Naive thymus-derived CD4-positive, alpha-beta T cell (primary cell): Measurements from ENCODE around the gene OSBPL8. TPM values are rescaled to one million over a fixed set of nuclear protein-coding genes. Genes with fewer than 3 reads are reported as not detected.

Source experiments
- ATAC-seq: fragments of 150-1000 bp; cut with Tn5 transposase; 2 replicates; pipeline ENCODE4 v1.10.0; 2021; ENCODE audit warnings: mild to moderate bottlenecking, moderate library complexity
- CTCF ChIA-PET: fragments of 350-600 bp; sonication (Branson Sonifier 250); formaldehyde crosslinking; loops from one replicate; lab custom pipeline; 2021; ENCODE audit warnings: antibody characterized with exemption; lab: Charles Lee
- POLR2A ChIA-PET: fragments of 350-600 bp; sonication (Branson Sonifier 250); formaldehyde crosslinking; loops from one replicate; lab custom pipeline; 2021; ENCODE audit warnings: antibody characterized with exemption, inconsistent platforms; lab: Charles Lee
- DNase-seq, 9 donors: peaks; one replicate each; pipeline versions ENCODE4 v3.0.0 to v3.0.0-alpha.2; 2020 to 2022; ENCODE audit warnings: mixed read lengths in 1 of 9
- H3K27ac ChIP-seq: one replicate; pipeline ENCODE4 v1.7.0; 2013; ENCODE audit warnings: mild to moderate bottlenecking, low read depth, low read length, moderate library complexity
- H3K27me3 ChIP-seq, 2 donors: one replicate each; pipeline ENCODE4 v1.7.0; 2013; ENCODE audit warnings: low read length in 2 of 2, mild to moderate bottlenecking in 2 of 2, moderate library complexity in 2 of 2; ENCODE audit not compliant: control insufficient read depth in 2 of 2, insufficient read depth in 2 of 2
- H3K36me3 ChIP-seq, 3 experiments: 1 replicate in 2 of 3; 2 replicates in 1 of 3; pipeline ENCODE4 v1.7.0; 2013; ENCODE audit warnings: low read length in 3 of 3, mild to moderate bottlenecking in 3 of 3, moderate library complexity in 1 of 3; ENCODE audit not compliant: insufficient read depth in 3 of 3, control insufficient read depth in 2 of 3
- H3K4me1 ChIP-seq, 2 donors: one replicate each; pipeline ENCODE4 v1.7.0; 2013; ENCODE audit warnings: low read length in 2 of 2, mild to moderate bottlenecking in 2 of 2, moderate library complexity in 1 of 2; ENCODE audit not compliant: control insufficient read depth in 2 of 2, insufficient read depth in 2 of 2
- H3K4me3 ChIP-seq: 2 replicates; pipeline ENCODE4 v1.7.0; 2013; ENCODE audit warnings: mild to moderate bottlenecking, low read length
- H3K9me3 ChIP-seq, 3 experiments: 1 replicate in 2 of 3; 2 replicates in 1 of 3; pipeline ENCODE4 v1.7.0; 2013; ENCODE audit warnings: low read length in 3 of 3; ENCODE audit not compliant: control insufficient read depth in 2 of 3
- H3K27ac Mint-ChIP-seq, 9 donors: one replicate each; pipeline ENCODE4 v1.8.0; 2020 to 2022; ENCODE audit warnings: mixed read lengths in 9 of 9, mild to moderate bottlenecking in 8 of 9, moderate library complexity in 5 of 9, inconsistent platforms in 2 of 9
- H3K27me3 Mint-ChIP-seq, 5 donors: one replicate each; pipeline ENCODE4 v1.8.0; 2021 to 2022; ENCODE audit warnings: mixed read lengths in 5 of 5, mild to moderate bottlenecking in 1 of 5
- H3K36me3 Mint-ChIP-seq, 5 donors: one replicate each; pipeline ENCODE4 v1.8.0; 2020 to 2022; ENCODE audit warnings: mixed read lengths in 5 of 5, mild to moderate bottlenecking in 3 of 5, inconsistent platforms in 1 of 5
- H3K4me1 Mint-ChIP-seq, 7 donors: one replicate each; pipeline ENCODE4 v1.8.0; 2020 to 2022; ENCODE audit warnings: mixed read lengths in 7 of 7, mild to moderate bottlenecking in 3 of 7, inconsistent platforms in 1 of 7
- H3K4me3 Mint-ChIP-seq, 10 donors: one replicate each; pipeline ENCODE4 v1.8.0; 2020 to 2022; ENCODE audit warnings: mild to moderate bottlenecking in 10 of 10, mixed read lengths in 10 of 10, moderate library complexity in 6 of 10, inconsistent platforms in 2 of 10
- H3K9me3 Mint-ChIP-seq, 11 donors: one replicate each; pipeline ENCODE4 v1.8.0; 2020 to 2022; ENCODE audit warnings: mixed read lengths in 11 of 11, mild to moderate bottlenecking in 4 of 11, inconsistent platforms in 1 of 11, moderate library complexity in 1 of 11
- intact Hi-C, 2 donors: fragments of 100-400 bp; cut with micrococcal nuclease; formaldehyde crosslinking; loops; one replicate each; pipeline ENCODE4 v1.15.1; 2023
- polyA plus RNA-seq, 2 donors: library from polyadenylated mRNA; unstranded; fragments of 300-500 nt; fragmentation: Illumina TruSeq; gene quantifications; one replicate each; pipeline ENCODE4 v1.2.3, GENCODE V29; 2021
- total RNA-seq, 6 experiments: library from RNA in 5 of 6; stranded (reverse) in 5 of 6; gene quantifications; 1 replicate in 5 of 6; 2 replicates in 1 of 6; pipeline ENCODE4 v1.2.3 and lab custom pipeline; 2021 to 2026

The OSBPL8 gene
- total and polyA plus RNA-seq, 7 experiments from 2014 or later = 113 to 157 (median 122) TPM

DNA sequence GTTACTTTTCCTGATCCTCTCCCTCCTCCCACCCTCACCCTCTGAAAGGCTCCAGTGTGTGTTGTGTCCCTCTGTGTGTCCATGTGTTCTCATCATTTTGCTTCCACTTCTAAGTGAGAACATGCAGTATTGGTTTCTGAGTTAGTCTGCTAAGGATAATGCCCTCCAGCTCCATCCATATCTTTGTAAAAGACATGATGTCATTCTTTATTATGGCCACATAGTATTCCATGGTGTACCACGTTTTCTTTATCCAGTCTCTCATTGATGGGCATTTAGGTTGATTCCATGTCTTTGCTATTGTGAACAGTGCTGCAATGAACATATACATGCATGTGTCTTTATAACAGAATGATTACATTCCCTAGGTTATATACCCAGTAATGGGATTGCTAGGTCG lies 159.4 kb downstream of the OSBPL8 start:
- intact Hi-C loops = loop anchor here in 1 of 2 donors (10.0 kb wide), 1 partner anchor 55 kb away; no protein-coding TSS in a partner anchor
- Mint-ChIP-seq H3K4me1 (peaks cover 0 to 2% (median 0%) of the 10 kb centered on the region in 7 donors), H3K9me3 (no peaks in the 10 kb centered on the region), H3K36me3 (peaks cover 0 to 22% (median 12%) of the 10 kb centered on the region in 5 donors), H3K4me3 (no peak overlapping the region), H3K27ac (peak overlapping the region in 1 of 9 donors; percentile 7), H3K27me3 (no peaks in the 10 kb centered on the region)
- DNase-seq = no peak
- Histone ChIP-seq H3K27me3 (no peaks in the 10 kb centered on the region), H3K4me3 (no peak overlapping the region), H3K27ac (no peak overlapping the region), H3K9me3 (no peaks in the 10 kb centered on the region), H3K4me1 (no peaks in the 10 kb centered on the region), H3K36me3 (peaks cover 9 to 21% (median 12%) of the 10 kb centered on the region in 3 experiments)
- ChIA-PET POLR2A (interaction anchor here (1.8 kb wide), 1 partner anchor 10 kb away, joined by 4 read pairs; no protein-coding TSS in a partner anchor), CTCF (interaction anchor here (0.5 kb wide), 1 partner anchor 89 kb away, joined by 3 read pairs; no protein-coding TSS in a partner anchor)
- ATAC-seq = no peak

DNA sequence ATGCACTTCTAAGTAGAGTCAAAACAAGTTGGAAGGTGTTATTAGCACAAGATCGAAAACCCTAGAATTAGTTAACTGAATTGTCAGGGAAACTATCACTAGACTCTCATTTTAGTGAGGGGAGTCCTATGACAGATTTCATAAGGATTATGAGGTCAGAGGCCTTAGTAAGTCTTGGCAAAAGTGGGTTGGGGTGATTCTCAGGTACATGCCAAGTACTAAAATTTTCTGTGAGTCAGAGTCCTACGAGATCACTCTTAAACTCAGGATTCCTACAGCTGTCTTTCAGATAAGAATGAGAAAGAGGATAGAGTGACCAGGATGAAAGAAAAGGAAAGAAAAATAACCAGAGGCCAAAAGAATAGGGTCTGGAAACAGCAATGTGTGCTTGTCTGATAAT lies 160.5 kb downstream of the OSBPL8 start:
- Mint-ChIP-seq H3K9me3 (no peaks in the 10 kb centered on the region), H3K27ac (peak overlapping the region in 1 of 9 donors; percentile 17), H3K36me3 (peaks cover 0 to 22% (median 12%) of the 10 kb centered on the region in 5 donors), H3K27me3 (no peaks in the 10 kb centered on the region), H3K4me3 (no peak overlapping the region), H3K4me1 (peaks cover 0 to 2% (median 0%) of the 10 kb centered on the region in 7 donors)
- H3K36me3 ChIP-seq = peaks cover 9 to 21% (median 12%) of the 10 kb centered on the region in 3 experiments
- no peak overlapping the region for H3K4me3 ChIP-seq
- no peaks in the 10 kb centered on the region for H3K4me1 ChIP-seq
- ATAC-seq = no peak
- H3K9me3 ChIP-seq = no peaks in the 10 kb centered on the region
- CTCF ChIA-PET = interaction anchor here (0.6 to 0.8 kb wide), 2 partner anchors 57 to 100 kb away, joined by 3 to 4 read pairs; no protein-coding TSS in a partner anchor
- intact Hi-C loops = loop anchor here in 1 of 2 donors (5.0 kb wide), 1 partner anchor 188 kb away; no protein-coding TSS in a partner anchor
- POLR2A ChIA-PET = interaction anchor here (1.8 kb wide), 1 partner anchor 9 kb away, joined by 4 read pairs; no protein-coding TSS in a partner anchor
- no peak overlapping the region for H3K27ac ChIP-seq
- H3K27me3 ChIP-seq = no peaks in the 10 kb centered on the region
- no peak for DNase-seq

DNA sequence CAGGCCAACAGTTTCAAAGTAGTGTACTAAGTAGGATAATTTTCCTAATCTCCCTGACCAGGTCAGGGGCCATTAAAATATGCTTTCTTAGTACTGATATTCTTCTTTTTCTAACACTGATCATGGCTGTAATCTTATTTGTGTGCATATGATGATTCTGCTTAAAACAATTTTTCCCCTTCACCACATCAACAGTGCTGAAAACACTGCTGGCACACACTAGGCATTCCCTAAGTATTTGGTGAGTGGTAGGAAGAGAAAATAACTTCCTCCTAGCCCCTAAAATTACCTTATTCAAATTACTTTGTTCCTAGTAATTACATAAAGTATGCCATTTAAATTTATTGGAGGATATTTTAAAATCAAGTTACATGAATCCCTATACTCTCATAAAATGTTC lies 161.5 kb downstream of the OSBPL8 start:
- H3K4me3 ChIP-seq = no peak overlapping the region
- no peaks in the 10 kb centered on the region for H3K9me3 Mint-ChIP-seq
- H3K4me1 ChIP-seq = no peaks in the 10 kb centered on the region
- ChIA-PET POLR2A (interaction anchor here (0.8 kb wide), 1 partner anchor 160 kb away, joined by 3 read pairs; no protein-coding TSS in a partner anchor), CTCF (no interaction called here)
- no peak overlapping the region for H3K4me3 Mint-ChIP-seq
- peaks cover 0 to 2% (median 0%) of the 10 kb centered on the region in 7 donors for H3K4me1 Mint-ChIP-seq
- intact Hi-C loops = loop anchor here in 1 of 2 donors (5.0 kb wide), 1 partner anchor 189 kb away; no protein-coding TSS in a partner anchor
- ATAC-seq (no peak), DNase-seq (no peak)
- no peaks in the 10 kb centered on the region for H3K9me3 ChIP-seq
- no peaks in the 10 kb centered on the region for H3K27me3 ChIP-seq
- H3K36me3 Mint-ChIP-seq = peaks cover 0 to 22% (median 14%) of the 10 kb centered on the region in 5 donors
- no peaks in the 10 kb centered on the region for H3K27me3 Mint-ChIP-seq
- no peak overlapping the region for H3K27ac ChIP-seq
- no peak overlapping the region for H3K27ac Mint-ChIP-seq
- H3K36me3 ChIP-seq = peaks cover 7 to 21% (median 9%) of the 10 kb centered on the region in 3 experiments

DNA sequence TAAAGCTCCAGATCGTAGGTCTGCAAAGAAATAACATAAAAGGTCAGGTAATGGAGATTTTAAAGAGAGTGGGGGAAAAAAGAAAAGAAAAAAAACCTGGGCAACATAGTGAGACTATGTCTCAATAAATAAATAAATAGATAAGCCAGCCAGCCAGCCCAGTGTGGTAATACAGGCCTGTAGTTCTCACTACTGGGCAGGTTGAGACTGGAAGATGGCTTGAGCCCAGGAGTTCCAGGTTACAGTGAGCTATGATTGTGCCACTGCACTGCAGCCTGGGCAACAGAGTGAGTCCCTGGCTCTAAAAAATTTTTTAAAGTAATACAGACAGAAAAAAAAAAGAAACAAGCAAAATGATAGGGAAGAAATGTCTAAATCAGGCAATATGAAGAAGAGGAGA lies 168.1 kb downstream of the OSBPL8 start:
- POLR2A ChIA-PET = no interaction called here
- H3K36me3 Mint-ChIP-seq = peaks cover 0 to 47% (median 27%) of the 10 kb centered on the region in 5 donors
- H3K4me1 Mint-ChIP-seq = peaks cover 0 to 11% (median 0%) of the 10 kb centered on the region in 7 donors
- no peak for ATAC-seq
- no peaks in the 10 kb centered on the region for H3K27me3 Mint-ChIP-seq
- Histone ChIP-seq H3K36me3 (peaks cover 6 to 26% (median 10%) of the 10 kb centered on the region in 3 experiments), H3K9me3 (no peaks in the 10 kb centered on the region), H3K4me3 (no peak overlapping the region), H3K27ac (no peak overlapping the region), H3K27me3 (no peaks in the 10 kb centered on the region), H3K4me1 (no peaks in the 10 kb centered on the region)
- H3K4me3 Mint-ChIP-seq = no peak overlapping the region
- H3K27ac Mint-ChIP-seq = peak overlapping the region in 2 of 9 donors; percentile 1 to 2
- no peaks in the 10 kb centered on the region for H3K9me3 Mint-ChIP-seq
- intact Hi-C loops = no loop called here
- CTCF ChIA-PET = no interaction called here
- no peak for DNase-seq

DNA sequence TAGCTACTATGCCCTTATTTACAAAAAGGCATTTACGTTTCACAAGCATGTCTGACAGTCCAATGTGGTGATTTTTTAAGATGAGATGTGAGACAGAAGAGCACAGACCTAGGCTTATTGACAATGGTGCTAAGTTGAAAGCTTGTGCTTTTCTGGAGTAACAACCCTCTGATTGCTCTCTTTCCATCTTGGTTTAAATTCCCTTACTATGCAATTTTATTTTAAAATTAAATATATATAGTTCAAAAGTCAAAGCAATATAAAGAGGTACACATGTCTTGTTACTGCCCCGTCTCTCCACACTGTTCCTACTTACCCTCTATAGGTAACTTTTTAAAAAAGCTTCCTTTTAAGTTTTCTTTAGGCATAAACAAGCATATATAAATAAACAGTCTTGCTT lies 172.0 kb downstream of the OSBPL8 start:
- no peak for DNase-seq
- Histone ChIP-seq H3K4me1 (no peaks in the 10 kb centered on the region), H3K27ac (no peak overlapping the region), H3K4me3 (no peak overlapping the region), H3K27me3 (no peaks in the 10 kb centered on the region), H3K36me3 (peaks cover 6 to 36% (median 16%) of the 10 kb centered on the region in 3 experiments), H3K9me3 (no peaks in the 10 kb centered on the region)
- ChIA-PET CTCF (no interaction called here), POLR2A (no interaction called here)
- ATAC-seq = no peak
- H3K9me3 Mint-ChIP-seq = no peaks in the 10 kb centered on the region
- intact Hi-C loops = no loop called here
- peaks cover 4 to 65% (median 35%) of the 10 kb centered on the region in 5 donors for H3K36me3 Mint-ChIP-seq
- H3K27ac Mint-ChIP-seq = no peak overlapping the region
- no peak overlapping the region for H3K4me3 Mint-ChIP-seq
- no peaks in the 10 kb centered on the region for H3K27me3 Mint-ChIP-seq
- peaks cover 0 to 11% (median 0%) of the 10 kb centered on the region in 7 donors for H3K4me1 Mint-ChIP-seq

DNA sequence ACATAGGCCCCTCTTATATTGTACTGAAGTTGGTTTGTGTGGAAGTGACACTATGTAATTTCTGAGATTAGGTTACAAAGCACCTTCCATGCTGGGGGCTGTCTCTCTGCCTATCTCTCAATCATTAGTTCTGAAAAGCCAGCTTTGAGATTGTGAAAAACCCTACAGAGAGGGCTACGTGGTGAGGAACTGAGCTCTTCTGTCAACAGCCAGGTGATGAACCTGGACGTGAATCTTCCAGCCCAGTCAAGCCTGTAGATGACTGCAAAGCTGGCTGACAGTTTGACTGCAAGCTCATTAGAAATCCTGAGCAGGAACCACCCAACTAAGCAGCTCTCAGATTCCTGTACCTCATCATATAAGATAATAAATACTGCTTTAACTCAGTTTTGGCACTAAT lies 175.0 kb downstream of the OSBPL8 start:
- Mint-ChIP-seq H3K27ac (peak overlapping the region in 1 of 9 donors; percentile 53), H3K27me3 (no peaks in the 10 kb centered on the region), H3K36me3 (peaks cover 4 to 60% (median 21%) of the 10 kb centered on the region in 5 donors), H3K4me3 (no peak overlapping the region), H3K9me3 (no peaks in the 10 kb centered on the region), H3K4me1 (peaks cover 0 to 2% (median 0%) of the 10 kb centered on the region in 7 donors)
- Histone ChIP-seq H3K27ac (no peak overlapping the region), H3K4me1 (no peaks in the 10 kb centered on the region), H3K9me3 (no peaks in the 10 kb centered on the region), H3K27me3 (no peaks in the 10 kb centered on the region), H3K36me3 (peaks cover 9 to 21% (median 11%) of the 10 kb centered on the region in 3 experiments), H3K4me3 (no peak overlapping the region)
- ATAC-seq (no peak), DNase-seq (no peak)
- intact Hi-C loops = no loop called here
- ChIA-PET POLR2A (no interaction called here), CTCF (no interaction called here)
